GM10847 (cell line): ENCODE measurements around the gene SUPT3H.

Experiments
- POLR2A ChIP-seq: IDR thresholded peaks from 2 replicates; pipeline ENCODE4 v1.6.1; 2011; ENCODE audit not compliant: insufficient read length; ENCODE audit errors: extremely low read depth

The SUPT3H gene

GRCh38 chr6:44867571-44868334 is 510.0 kb downstream of the SUPT3H start:
- TF ChIP-seq POLR2A = no peak

- no peak for TF ChIP-seq POLR2A
Measured at GRCh38 chr6:44859901-44860410, 517.8 kb downstream of the SUPT3H start.

GRCh38 chr6:44858998-44859397 is 518.7 kb downstream of the SUPT3H start:
- no peak for TF ChIP-seq POLR2A

- TF ChIP-seq POLR2A = no peak
Measured at GRCh38 chr6:44856479-44856878, 521.3 kb downstream of the SUPT3H start.

- no peak for TF ChIP-seq POLR2A
Measured at GRCh38 chr6:44855562-44856411, 521.9 kb downstream of the SUPT3H start.

- no peak for TF ChIP-seq POLR2A
Measured at GRCh38 chr6:44854712-44855443, 522.9 kb downstream of the SUPT3H start.

- TF ChIP-seq POLR2A = no peak
Measured at GRCh38 chr6:44851176-44851575, 526.6 kb downstream of the SUPT3H start.

GRCh38 chr6:44850312-44850711 is 527.4 kb downstream of the SUPT3H start:
- TF ChIP-seq POLR2A = no peak

- TF ChIP-seq POLR2A = no peak
Measured at GRCh38 chr6:44849806-44850205, 527.9 kb downstream of the SUPT3H start.

GRCh38 chr6:44843734-44844133 is 534.0 kb downstream of the SUPT3H start:
- no peak for TF ChIP-seq POLR2A

- TF ChIP-seq POLR2A = no peak
Measured at GRCh38 chr6:44842616-44843015, 535.1 kb downstream of the SUPT3H start.

- no peak for TF ChIP-seq POLR2A
Measured at GRCh38 chr6:44841829-44842228, 535.9 kb downstream of the SUPT3H start.

- TF ChIP-seq POLR2A = no peak
Measured at GRCh38 chr6:44837741-44838140, 540.0 kb downstream of the SUPT3H start.

GRCh38 chr6:44837255-44837654 is 540.5 kb downstream of the SUPT3H start:
- no peak for TF ChIP-seq POLR2A

GRCh38 chr6:44833248-44833647 is 544.5 kb downstream of the SUPT3H start:
- no peak for TF ChIP-seq POLR2A

GRCh38 chr6:44831002-44831610 is 546.6 kb downstream of the SUPT3H start:
- TF ChIP-seq POLR2A = no peak

- TF ChIP-seq POLR2A = no peak
Measured at GRCh38 chr6:44829836-44830235, 547.9 kb downstream of the SUPT3H start.
